COR-L47 (cell line): ENCODE measurements around the gene CYLD.

ENCODE experiments used
- DNase-seq: peaks from one replicate; lab custom pipeline; 2025; lab: John Stamatoyannopoulos, UW

Gene CYLD

GRCh38 chr16:50711862-50712559, 29.9 kb upstream of the CYLD start:
- no peak for DNase-seq

GRCh38 chr16:50712560-50712898, 29.4 kb upstream of the CYLD start:
- no peak for DNase-seq

GRCh38 chr16:50712956-50713355, 28.9 kb upstream of the CYLD start:
- DNase-seq = no peak

GRCh38 chr16:50717091-50717490, 24.8 kb upstream of the CYLD start:
- no peak for DNase-seq

GRCh38 chr16:50717494-50717893, 24.4 kb upstream of the CYLD start:
- DNase-seq = no peak

GRCh38 chr16:50718061-50718760, 23.7 kb upstream of the CYLD start:
- DNase-seq = no peak

GRCh38 chr16:50718761-50719400, 23.0 kb upstream of the CYLD start:
- no peak for DNase-seq

- DNase-seq = no peak
Measured at GRCh38 chr16:50719401-50720337, 22.2 kb upstream of the CYLD start.

- no peak for DNase-seq
Measured at GRCh38 chr16:50721549-50722404, 20.1 kb upstream of the CYLD start.

- no peak for DNase-seq
Measured at GRCh38 chr16:50722405-50722737, 19.5 kb upstream of the CYLD start.

GRCh38 chr16:50722960-50723359, 18.9 kb upstream of the CYLD start:
- no peak for DNase-seq

- no peak for DNase-seq
Measured at GRCh38 chr16:50724306-50724705, 17.6 kb upstream of the CYLD start.

GRCh38 chr16:50731130-50731988, 10.5 kb upstream of the CYLD start:
- no peak for DNase-seq

GRCh38 chr16:50731989-50732832, 9.7 kb upstream of the CYLD start:
- no peak for DNase-seq

GRCh38 chr16:50733468-50733867, 8.4 kb upstream of the CYLD start:
- DNase-seq = no peak

GRCh38 chr16:50735629-50736122, 6.2 kb upstream of the CYLD start:
- DNase-seq = no peak

GRCh38 chr16:50736448-50736847, 5.4 kb upstream of the CYLD start:
- no peak for DNase-seq

- DNase-seq = no peak
Measured at GRCh38 chr16:50737420-50737959, 4.4 kb upstream of the CYLD start.

GRCh38 chr16:50739031-50739430, 2.9 kb upstream of the CYLD start:
- no peak for DNase-seq
